Suprapubic skin (tissue), 4 donors: Measurements from ENCODE around the gene FRAS1. TPM values are rescaled to one million over a fixed set of nuclear protein-coding genes. Genes with fewer than 3 reads are reported as not detected.

Source experiments
- DNase-seq, 2 donors: peaks; one replicate each; pipeline ENCODE4 v3.0.0-alpha.2; 2019; ENCODE audit warnings: low spot score in 2 of 2
- H3K27ac ChIP-seq: fragments of 200-600 bp; sonication (generic); one replicate; pipeline ENCODE4 v1.5.1; 2019
- H3K27me3 ChIP-seq: fragments of 200-600 bp; sonication (generic); one replicate; pipeline ENCODE4 v1.5.1; 2019
- H3K36me3 ChIP-seq: fragments of 200-600 bp; sonication (generic); one replicate; pipeline ENCODE4 v1.5.1; 2019
- H3K4me1 ChIP-seq: fragments of 200-600 bp; sonication (generic); one replicate; pipeline ENCODE4 v1.5.1; 2019
- H3K4me3 ChIP-seq: fragments of 200-600 bp; sonication (generic); one replicate; pipeline ENCODE4 v1.5.1; 2019; ENCODE audit warnings: mild to moderate bottlenecking
- H3K9me3 ChIP-seq: fragments of 200-600 bp; sonication (generic); one replicate; pipeline ENCODE4 v1.5.1; 2019
- EP300 ChIP-seq: sonication (generic); formaldehyde crosslinking; IDR thresholded peaks from one replicate; pipeline ENCODE4 v1.6.1; 2017; ENCODE audit warnings: antibody characterized with exemption
- POLR2A ChIP-seq, 2 donors: fragments of 450-650 bp; IDR thresholded peaks; one replicate each; pipeline ENCODE4 v1.6.1; 2017; ENCODE audit warnings: antibody characterized with exemption in 2 of 2, mild to moderate bottlenecking in 2 of 2, moderate library complexity in 2 of 2
- POLR2AphosphoS5 ChIP-seq, 3 donors: sonication (generic); formaldehyde crosslinking; IDR thresholded peaks; one replicate each; pipeline ENCODE4 v1.6.1; 2017; ENCODE audit warnings: antibody characterized with exemption in 3 of 3
- WGBS: methylation state at CpG from one replicate; pipeline ENCODE4 v1.1.5; 2018; 5-methylcytosine and 5-hydroxymethylcytosine counted together
- total RNA-seq, 4 donors: library from RNA; depleted of rRNA; stranded (reverse); fragments of >200 nt; gene quantifications; one replicate each; pipeline ENCODE4 v1.1.0, GENCODE V29; 2016
- TF ChIP-seq, protein P1 (sequence below), 2 donors: fragments of 200-600 bp in 1 of 2; fragments of 450-650 bp in 1 of 2; sonication (generic) in 1 of 2; IDR thresholded peaks; one replicate each; pipeline ENCODE4 v1.5.1; 2016 to 2019; ENCODE audit warnings: antibody characterized with exemption in 2 of 2, mild to moderate bottlenecking in 1 of 2, moderate library complexity in 1 of 2

Gene FRAS1
- total RNA-seq, 4 donors from 2014 or later = 1.4 to 24.9 (median 3.8) TPM

GRCh38 chr4:78331965-78332364, 274.8 kb downstream of the FRAS1 start:
- Histone ChIP-seq H3K4me1 (peaks cover 6% of the 10 kb centered on the region), H3K9me3 (no peaks in the 10 kb centered on the region), H3K27me3 (no peaks in the 10 kb centered on the region), H3K27ac (no peak overlapping the region), H3K36me3 (no peaks in the 10 kb centered on the region), H3K4me3 (no peak overlapping the region)
- no peak for DNase-seq
- TF ChIP-seq POLR2AphosphoS5 (IDR thresholded peaks at IDR 0.05) = no peak
- no peak for TF ChIP-seq EP300
- TF ChIP-seq, protein P1, sequence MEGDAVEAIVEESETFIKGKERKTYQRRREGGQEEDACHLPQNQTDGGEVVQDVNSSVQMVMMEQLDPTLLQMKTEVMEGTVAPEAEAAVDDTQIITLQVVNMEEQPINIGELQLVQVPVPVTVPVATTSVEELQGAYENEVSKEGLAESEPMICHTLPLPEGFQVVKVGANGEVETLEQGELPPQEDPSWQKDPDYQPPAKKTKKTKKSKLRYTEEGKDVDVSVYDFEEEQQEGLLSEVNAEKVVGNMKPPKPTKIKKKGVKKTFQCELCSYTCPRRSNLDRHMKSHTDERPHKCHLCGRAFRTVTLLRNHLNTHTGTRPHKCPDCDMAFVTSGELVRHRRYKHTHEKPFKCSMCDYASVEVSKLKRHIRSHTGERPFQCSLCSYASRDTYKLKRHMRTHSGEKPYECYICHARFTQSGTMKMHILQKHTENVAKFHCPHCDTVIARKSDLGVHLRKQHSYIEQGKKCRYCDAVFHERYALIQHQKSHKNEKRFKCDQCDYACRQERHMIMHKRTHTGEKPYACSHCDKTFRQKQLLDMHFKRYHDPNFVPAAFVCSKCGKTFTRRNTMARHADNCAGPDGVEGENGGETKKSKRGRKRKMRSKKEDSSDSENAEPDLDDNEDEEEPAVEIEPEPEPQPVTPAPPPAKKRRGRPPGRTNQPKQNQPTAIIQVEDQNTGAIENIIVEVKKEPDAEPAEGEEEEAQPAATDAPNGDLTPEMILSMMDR (IDR thresholded peaks at IDR 0.05) = no peak
- no peak for TF ChIP-seq POLR2A (IDR thresholded peaks at IDR 0.05)
- 86% methylated on average over 5 of the region's 5 CpGs for WGBS

GRCh38 chr4:78332976-78333375, 275.9 kb downstream of the FRAS1 start:
- no peak for TF ChIP-seq EP300
- TF ChIP-seq POLR2AphosphoS5 (IDR thresholded peaks at IDR 0.05) = no peak
- TF ChIP-seq, protein P1 (IDR thresholded peaks at IDR 0.05) = no peak
- TF ChIP-seq POLR2A (IDR thresholded peaks at IDR 0.05) = no peak
- no peak for DNase-seq
- Histone ChIP-seq H3K4me1 (peaks cover 6% of the 10 kb centered on the region), H3K36me3 (no peaks in the 10 kb centered on the region), H3K4me3 (no peak overlapping the region), H3K27me3 (no peaks in the 10 kb centered on the region), H3K27ac (no peak overlapping the region), H3K9me3 (no peaks in the 10 kb centered on the region)
- 65% methylated on average over 1 of the region's 1 CpG for WGBS

GRCh38 chr4:78336093-78336943, 279.2 kb downstream of the FRAS1 start:
- no peak for DNase-seq
- peaks cover 6% of the 10 kb centered on the region for H3K4me1 ChIP-seq
- H3K4me3 ChIP-seq = no peak overlapping the region
- H3K36me3 ChIP-seq = no peaks in the 10 kb centered on the region
- 49% methylated on average over 4 of the region's 4 CpGs for WGBS
- no peaks in the 10 kb centered on the region for H3K9me3 ChIP-seq
- no peak overlapping the region for H3K27ac ChIP-seq
- TF ChIP-seq EP300 (no peak), POLR2AphosphoS5 (IDR thresholded peaks at IDR 0.05) (no peak), POLR2A (IDR thresholded peaks at IDR 0.05) (no peak)
- TF ChIP-seq, protein P1 (IDR thresholded peaks at IDR 0.05) = no peak
- no peaks in the 10 kb centered on the region for H3K27me3 ChIP-seq

DNA sequence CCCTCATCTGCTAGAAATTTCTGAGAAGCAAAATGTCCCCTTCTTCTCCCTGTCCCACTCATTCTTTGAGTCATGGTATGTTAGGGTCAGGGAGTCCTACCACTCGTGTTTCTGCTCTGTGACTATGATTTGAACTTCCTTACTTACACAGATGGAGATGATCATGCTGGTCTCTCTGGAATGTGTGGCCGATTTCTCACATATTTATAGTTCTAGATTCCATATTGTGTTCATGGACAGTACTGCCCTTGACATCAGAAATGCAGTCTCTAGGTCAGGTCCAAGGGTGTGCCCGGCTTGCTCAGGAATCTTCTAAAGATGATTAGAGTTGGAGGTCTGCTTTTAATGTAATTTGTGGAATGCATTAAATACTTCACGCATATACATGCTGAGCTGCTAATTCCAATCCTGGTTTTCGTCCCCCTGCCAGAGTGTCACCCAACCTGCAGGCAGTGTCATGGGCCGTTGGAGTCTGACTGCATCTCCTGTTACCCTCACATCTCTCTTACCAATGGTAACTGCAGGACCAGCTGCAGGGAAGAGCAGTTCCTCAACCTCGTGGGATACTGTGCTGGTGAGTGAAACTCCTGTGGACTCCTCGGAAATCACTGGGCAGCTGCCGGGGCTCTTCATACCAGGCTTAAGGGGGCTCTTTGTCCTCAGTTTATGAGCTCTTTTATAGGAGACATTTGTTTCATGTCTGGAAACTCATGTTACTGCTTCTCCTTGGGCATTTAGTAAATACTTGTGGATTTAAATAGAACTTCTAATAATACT, 280.3 kb downstream of the FRAS1 start:
- Histone ChIP-seq H3K4me3 (no peak overlapping the region), H3K4me1 (peaks cover 6% of the 10 kb centered on the region), H3K27ac (no peak overlapping the region), H3K9me3 (no peaks in the 10 kb centered on the region), H3K27me3 (no peaks in the 10 kb centered on the region), H3K36me3 (no peaks in the 10 kb centered on the region)
- TF ChIP-seq POLR2A (IDR thresholded peaks at IDR 0.05) (no peak), EP300 (no peak), POLR2AphosphoS5 (IDR thresholded peaks at IDR 0.05) (no peak)
- TF ChIP-seq, protein P1 (IDR thresholded peaks at IDR 0.05) = no peak
- 81% methylated on average over 9 of the region's 9 CpGs for WGBS
- DNase-seq = no peak

- no peak overlapping the region for H3K27ac ChIP-seq
- H3K27me3 ChIP-seq = no peaks in the 10 kb centered on the region
- no peaks in the 10 kb centered on the region for H3K9me3 ChIP-seq
- H3K4me1 ChIP-seq = no peaks in the 10 kb centered on the region
- no peak for DNase-seq
- no peak for TF ChIP-seq POLR2AphosphoS5 (IDR thresholded peaks at IDR 0.05)
- no peak for TF ChIP-seq EP300
- no peak overlapping the region for H3K4me3 ChIP-seq
- 87% methylated on average over 5 of the region's 5 CpGs for WGBS
- no peaks in the 10 kb centered on the region for H3K36me3 ChIP-seq
Observed at GRCh38 chr4:78342125-78342524, 285.0 kb downstream of the FRAS1 start.
